HG03457 (cell line): ENCODE data around the gene SPOCK2.

Source experiments
- ATAC-seq: cut with Tn5 transposase; IDR thresholded peaks from one replicate; pipeline ENCODE4 v1.9.1; 2021; ENCODE audit warnings: moderate number of reproducible peaks; ENCODE audit not compliant: unreplicated experiment

SPOCK2 gene

GRCh38 chr10:72090326-72090725 lies 2.0 kb upstream of the SPOCK2 start:
- ATAC-seq: no peak

DNA sequence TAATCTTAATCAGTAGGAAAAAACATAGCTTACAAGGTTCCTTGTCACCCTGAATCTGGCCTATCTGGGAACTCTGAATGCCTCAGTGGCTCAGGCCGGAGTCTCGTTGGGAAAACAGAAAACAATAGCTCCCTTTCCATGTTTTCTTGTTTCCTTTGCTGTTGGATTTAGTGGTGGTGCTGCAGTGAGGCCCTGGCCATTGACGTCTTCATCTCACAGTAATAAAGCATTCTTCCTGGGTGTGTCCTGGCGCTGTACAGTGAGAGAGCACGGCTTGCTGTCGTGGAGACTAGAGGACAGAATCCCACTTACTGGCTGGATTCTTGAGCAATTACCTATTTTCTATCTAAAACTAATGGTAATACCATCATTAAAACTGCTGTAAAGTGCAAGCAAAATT lies 1.3 kb upstream of the SPOCK2 start:
- ATAC-seq: no peak

- ATAC-seq: no peak
Measured at GRCh38 chr10:72088889-72089575, 681 bp upstream of the SPOCK2 start.

DNA sequence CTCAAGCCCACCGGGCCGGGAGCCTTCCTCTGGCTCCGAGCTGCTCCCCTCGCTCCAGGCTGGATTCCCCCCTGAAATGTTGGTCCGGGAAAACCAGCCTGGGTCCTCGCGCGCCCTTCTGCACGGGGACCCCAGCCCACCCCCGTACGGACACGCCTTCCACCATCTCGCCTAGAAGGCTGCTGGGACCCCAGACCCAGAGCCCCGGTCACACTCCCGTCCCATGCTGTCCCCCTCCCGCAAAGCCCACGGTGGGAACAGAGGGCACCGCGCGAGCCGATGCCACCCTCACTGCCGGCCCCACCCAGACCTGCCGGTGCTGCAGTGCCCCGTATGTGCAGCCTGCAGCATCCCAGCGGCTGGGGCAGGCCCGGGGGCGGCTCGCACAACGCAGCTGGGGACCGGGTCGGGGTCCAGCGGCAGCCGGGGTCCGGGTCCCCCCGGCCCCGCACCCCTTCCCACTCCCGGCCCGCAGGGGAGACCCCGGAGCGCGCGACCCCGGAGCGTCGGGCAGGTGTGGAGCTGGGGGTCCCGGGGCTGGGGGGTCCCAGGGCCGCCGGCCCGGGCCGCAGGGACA lies 871 bp downstream of the SPOCK2 start:
- no peak for ATAC-seq

GRCh38 chr10:72086466-72087391 lies 1.6 kb downstream of the SPOCK2 start:
- ATAC-seq: no peak

DNA sequence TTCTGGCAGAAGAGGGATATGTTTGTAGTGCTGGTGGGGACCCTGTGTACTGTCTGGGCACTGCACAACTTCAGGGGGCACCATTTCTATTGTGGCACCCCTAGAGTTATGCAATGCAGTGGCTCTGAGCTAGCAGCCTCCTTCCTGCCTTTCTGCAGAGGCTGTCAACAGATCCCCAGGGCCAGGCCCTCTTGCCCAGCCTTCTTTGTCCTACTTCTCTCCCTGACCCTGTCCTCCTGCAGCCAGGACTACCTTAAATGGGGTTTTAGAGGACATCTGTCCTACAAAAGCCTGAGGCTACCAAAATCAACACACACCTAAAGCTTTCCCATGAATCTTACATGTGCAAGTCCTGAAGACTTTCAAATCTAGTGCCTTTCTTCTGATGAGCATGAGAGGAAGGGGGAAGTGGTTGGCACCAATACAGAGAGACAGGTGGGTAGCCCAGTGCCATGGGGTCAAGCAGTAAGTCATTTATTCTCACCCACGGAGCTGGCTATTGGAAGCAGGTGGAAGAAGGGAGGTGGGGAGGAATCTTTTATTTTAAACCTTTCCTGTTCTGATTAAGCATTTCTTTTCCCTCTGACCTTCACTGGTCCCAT lies 2.4 kb downstream of the SPOCK2 start:
- no peak for ATAC-seq

- no peak for ATAC-seq
Measured at GRCh38 chr10:72085166-72085565, 3.2 kb downstream of the SPOCK2 start.

- no peak for ATAC-seq
Measured at GRCh38 chr10:72083790-72084459, 4.4 kb downstream of the SPOCK2 start.

DNA sequence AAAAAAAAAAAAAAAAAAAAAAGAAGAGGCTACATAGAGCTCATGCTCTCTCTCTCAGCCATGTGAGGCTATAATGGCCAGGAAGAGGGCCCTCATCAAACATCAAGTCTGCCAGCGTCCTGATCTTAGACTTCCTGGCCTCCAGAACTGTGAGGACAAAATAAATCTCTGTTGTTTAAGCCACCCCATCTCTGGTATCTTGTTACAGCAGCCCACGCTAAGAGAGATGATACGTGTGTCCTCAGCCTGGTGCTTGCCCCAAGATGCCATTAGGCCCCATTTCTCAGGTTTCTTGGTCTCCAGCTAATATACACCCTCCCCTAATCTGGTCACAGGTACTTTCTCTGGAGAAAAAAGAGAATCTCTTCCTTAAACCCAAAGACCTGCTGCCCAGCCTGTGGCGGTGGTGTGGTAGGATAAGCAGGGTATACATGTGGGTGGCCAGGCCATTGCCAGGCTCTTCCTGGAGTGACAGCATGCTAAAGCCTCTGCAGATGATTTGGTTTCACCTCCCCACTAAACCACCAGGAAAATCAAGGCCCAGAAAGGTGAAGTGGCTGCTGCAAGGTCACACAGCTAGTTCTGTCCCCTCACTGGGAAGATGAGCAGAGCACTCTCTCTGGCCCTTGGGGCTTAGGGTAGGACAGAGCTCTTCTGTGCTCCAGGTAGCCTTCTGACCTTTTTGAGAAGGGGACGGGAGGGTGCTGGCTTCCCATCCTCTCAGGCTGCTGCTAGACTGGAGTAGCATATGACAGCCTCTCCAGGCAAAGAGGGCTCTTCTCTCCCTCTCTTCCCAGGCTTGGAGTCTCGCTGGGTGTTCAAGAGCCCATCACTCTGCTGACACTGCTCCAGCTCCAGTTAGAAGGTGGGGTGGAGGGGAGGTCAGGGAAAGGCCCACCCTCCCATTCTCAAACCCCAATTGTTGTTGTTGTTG lies 5.2 kb downstream of the SPOCK2 start:
- no peak for ATAC-seq

GRCh38 chr10:72081772-72082590 lies 6.4 kb downstream of the SPOCK2 start:
- ATAC-seq: no peak

DNA sequence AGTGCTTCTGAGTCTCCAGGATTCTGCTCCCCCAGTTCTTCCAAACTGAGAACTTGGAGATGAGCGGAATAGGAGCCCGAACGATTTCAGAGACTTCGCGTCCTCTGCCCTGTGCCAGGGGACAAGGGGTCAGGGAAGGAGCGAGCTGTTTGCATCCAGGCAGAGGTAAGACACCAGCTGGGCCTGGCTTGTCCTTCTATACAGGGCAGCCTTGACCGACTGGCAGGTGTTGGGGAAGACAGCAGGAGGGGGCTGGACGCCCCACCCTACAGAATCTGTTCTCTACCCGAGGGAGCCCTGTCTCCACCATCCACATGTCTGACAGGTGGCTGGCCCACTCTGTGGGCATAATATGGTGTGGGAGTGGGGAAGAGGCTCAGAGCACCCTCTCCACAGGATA lies 7.1 kb downstream of the SPOCK2 start:
- ATAC-seq: no peak

DNA sequence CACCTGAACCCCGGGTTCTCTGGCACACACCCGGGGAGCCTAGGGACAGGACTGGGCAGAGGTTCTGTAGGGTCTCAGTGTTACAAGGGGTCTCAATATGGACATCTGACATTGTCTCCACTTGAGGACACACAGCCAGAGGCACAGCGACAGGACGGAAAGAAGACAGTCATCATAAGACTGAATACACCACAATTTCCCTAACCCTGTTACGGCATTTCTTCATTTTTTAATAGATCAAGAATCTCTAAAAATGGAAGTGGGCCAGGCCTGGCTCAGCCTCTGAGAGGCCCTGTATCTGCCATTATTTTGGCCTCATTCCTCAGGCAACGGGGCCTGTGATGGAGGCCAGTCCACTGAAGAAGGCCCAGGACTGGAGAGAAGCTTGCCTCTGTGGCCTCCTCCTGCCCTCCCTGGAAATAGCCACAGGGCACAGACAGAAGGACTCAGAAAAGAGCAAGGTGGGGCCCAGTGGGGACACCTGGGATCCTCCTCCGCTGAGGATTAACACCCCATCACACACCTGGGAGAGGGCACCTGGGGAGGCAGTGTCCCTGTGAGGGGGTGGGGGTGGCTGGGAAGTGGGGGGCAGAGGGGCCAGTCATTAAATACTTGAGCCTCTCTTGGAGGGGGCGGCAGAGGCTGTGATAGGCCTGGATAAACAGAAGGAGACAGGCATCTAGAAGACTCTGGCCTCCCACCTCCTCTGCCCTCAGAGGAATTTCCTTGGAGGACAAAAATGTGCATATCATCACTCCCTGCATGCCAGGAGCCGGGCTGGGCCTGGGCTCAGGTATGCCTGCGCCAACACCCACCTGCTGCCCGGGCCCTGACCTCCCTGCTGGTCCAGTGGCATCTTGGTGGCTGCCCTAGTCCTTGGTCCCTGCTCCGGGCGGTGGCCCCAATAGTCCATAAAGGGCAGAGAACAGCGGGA lies 8.0 kb downstream of the SPOCK2 start:
- no peak for ATAC-seq

DNA sequence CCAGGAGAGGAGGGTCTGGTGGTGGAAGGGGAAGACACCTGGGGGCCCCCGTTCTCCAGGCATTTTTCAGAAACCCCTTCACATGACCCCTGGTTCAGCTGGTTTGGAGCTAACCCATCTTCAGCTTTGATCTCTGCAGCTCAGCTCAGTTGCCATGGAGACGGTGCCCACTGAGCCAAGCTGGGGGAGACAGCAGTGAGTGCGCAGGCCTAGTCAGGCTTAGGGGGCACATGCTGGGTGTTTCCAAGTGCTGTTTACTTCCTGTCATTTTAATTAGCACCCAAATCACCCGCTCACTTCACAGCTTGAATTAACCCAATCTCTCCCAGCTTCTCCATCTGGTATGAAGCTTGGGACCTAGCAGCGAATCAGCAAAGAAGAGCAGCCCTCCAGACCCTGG lies 9.0 kb downstream of the SPOCK2 start:
- no peak for ATAC-seq

DNA sequence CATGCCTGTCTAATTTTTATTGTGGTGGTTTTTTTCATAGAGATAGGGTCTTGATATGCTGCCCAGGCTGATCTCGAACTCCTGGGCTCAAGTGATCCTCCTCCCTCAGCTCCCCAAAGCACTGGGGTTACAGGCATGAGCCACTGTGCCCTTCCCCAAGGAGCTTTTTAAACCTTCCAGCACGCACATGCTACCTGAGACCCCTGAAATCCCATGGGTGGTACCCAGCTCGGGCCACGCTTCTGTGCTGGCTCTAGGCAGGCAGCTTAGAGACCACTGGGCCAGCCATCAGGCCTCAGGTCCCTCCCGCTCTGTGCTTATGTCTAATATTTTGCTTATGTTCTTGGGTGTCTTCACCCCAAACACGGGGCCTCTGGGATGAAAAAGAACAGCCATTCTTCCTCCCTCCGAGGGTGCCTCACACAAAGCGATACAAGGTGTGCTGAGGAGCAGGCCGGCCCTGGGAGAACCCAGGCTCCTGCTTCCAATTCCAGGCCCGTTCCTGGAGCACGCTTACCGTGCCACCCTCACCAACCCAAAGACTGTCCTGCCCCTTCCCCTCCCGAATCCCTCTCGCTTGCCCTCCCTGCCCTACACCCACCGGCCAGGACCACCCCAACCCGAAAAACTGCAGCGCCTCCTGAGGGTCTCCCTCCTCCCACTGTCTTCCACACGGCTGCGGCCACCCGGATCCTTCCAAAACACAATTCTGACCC lies 10.9 kb downstream of the SPOCK2 start:
- no peak for ATAC-seq

DNA sequence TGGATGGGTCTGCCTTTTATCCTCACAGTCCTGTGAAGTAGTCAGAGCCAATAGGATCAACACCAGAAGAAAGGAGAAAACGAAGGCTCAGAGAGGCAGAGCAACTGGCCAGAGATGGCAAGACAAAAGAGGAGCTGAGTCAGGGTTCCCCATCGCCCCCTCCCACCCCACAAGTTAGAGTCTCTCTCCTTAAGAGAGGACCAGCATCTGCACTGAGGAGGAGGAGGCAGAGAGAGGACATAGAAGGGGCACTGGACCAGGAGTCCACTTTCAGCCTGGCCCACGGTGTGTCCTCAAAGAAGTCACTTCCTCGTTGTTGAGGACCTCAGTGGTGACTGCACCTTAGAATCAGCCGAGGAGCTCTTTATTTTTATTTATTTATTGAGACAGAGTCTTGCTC lies 11.6 kb downstream of the SPOCK2 start:
- ATAC-seq: no peak

GRCh38 chr10:72075376-72076115 lies 12.8 kb downstream of the SPOCK2 start:
- no peak for ATAC-seq
